ENCODE data around the gene TPSAB1.
A peak's percentile ranks its signal among the peaks of the same experiment; 100 is the strongest.
"Not testable (repeated sequence)": the region's sequence is repeated elsewhere in the genome, so short reads cannot be mapped to it uniquely, and the experiment has no call there.

TPSAB1 gene

GRCh38 chr16:1240436-1240835 is at the start of gene TPSAB1:
Gene TPSAB1 (plus strand): TSS chr16:1240705. CDS start chr16:1240939, 234 bp downstream.
- H3K36me3 ChIP-seq (ENCODE audit: control insufficient read depth, insufficient read depth, low read length); H3K27me3 ChIP-seq (ENCODE audit: control insufficient read depth, insufficient read depth, low read length); H3K9ac ChIP-seq (ENCODE audit: low read depth, low read length); H3K9me3 ChIP-seq (ENCODE audit: control insufficient read depth, insufficient read depth, low read length); H3K4me1 ChIP-seq (ENCODE audit: control insufficient read depth, insufficient read depth, low read length); H3K27ac ChIP-seq (ENCODE audit: low read depth, low read length); H3K4me3 ChIP-seq (ENCODE audit: low read depth, low read length): not testable (repeated sequence)

- H3K36me3 ChIP-seq (ENCODE audit: control insufficient read depth, insufficient read depth, low read length); H3K9me3 ChIP-seq (ENCODE audit: control insufficient read depth, insufficient read depth, low read length); H3K4me3 ChIP-seq (ENCODE audit: low read depth, low read length); H3K27me3 ChIP-seq (ENCODE audit: control insufficient read depth, insufficient read depth, low read length); H3K4me1 ChIP-seq (ENCODE audit: control insufficient read depth, insufficient read depth, low read length); H3K27ac ChIP-seq (ENCODE audit: low read depth, low read length); H3K9ac ChIP-seq (ENCODE audit: low read depth, low read length): not testable (repeated sequence)
Observed at GRCh38 chr16:1190789-1191188, 49.7 kb upstream of the TPSAB1 start.

- Histone ChIP-seq H3K36me3 (ENCODE audit: control insufficient read depth, insufficient read depth, low read length) (no peaks in the 10 kb centered on the region), H3K9ac (ENCODE audit: low read depth, low read length) (no peak overlapping the region; the same call in 1 of the 2 replicates), H3K9me3 (ENCODE audit: control insufficient read depth, insufficient read depth, low read length) (no peaks in the 10 kb centered on the region), H3K4me1 (ENCODE audit: control insufficient read depth, insufficient read depth, low read length) (no peaks in the 10 kb centered on the region; the same call in 1 of the 2 replicates), H3K27ac (ENCODE audit: low read depth, low read length) (peak overlapping the region; percentile 18), H3K4me3 (ENCODE audit: low read depth, low read length) (no peak overlapping the region), H3K27me3 (ENCODE audit: control insufficient read depth, insufficient read depth, low read length) (no peaks in the 10 kb centered on the region)
Observed at GRCh38 chr16:1192384-1193073, 48.0 kb upstream of the TPSAB1 start.

- H3K27ac ChIP-seq (ENCODE audit: low read depth, low read length): no peak overlapping the region
- no peak overlapping the region for H3K4me3 ChIP-seq (ENCODE audit: low read depth, low read length)
- no peaks in the 10 kb centered on the region for H3K9me3 ChIP-seq (ENCODE audit: control insufficient read depth, insufficient read depth, low read length)
- no peaks in the 10 kb centered on the region for H3K36me3 ChIP-seq (ENCODE audit: control insufficient read depth, insufficient read depth, low read length)
- H3K27me3 ChIP-seq (ENCODE audit: control insufficient read depth, insufficient read depth, low read length): no peaks in the 10 kb centered on the region
- H3K4me1 ChIP-seq (ENCODE audit: control insufficient read depth, insufficient read depth, low read length): no peaks in the 10 kb centered on the region; the same call in 1 of the 2 replicates
- no peak overlapping the region for H3K9ac ChIP-seq (ENCODE audit: low read depth, low read length)
Observed at GRCh38 chr16:1193143-1193824, 47.2 kb upstream of the TPSAB1 start.

GRCh38 chr16:1193825-1194581 is 46.5 kb upstream of the TPSAB1 start:
- Histone ChIP-seq H3K27ac (ENCODE audit: low read depth, low read length) (no peak overlapping the region), H3K27me3 (ENCODE audit: control insufficient read depth, insufficient read depth, low read length) (no peaks in the 10 kb centered on the region), H3K9ac (ENCODE audit: low read depth, low read length) (no peak overlapping the region), H3K4me3 (ENCODE audit: low read depth, low read length) (no peak overlapping the region), H3K36me3 (ENCODE audit: control insufficient read depth, insufficient read depth, low read length) (no peaks in the 10 kb centered on the region), H3K9me3 (ENCODE audit: control insufficient read depth, insufficient read depth, low read length) (no peaks in the 10 kb centered on the region), H3K4me1 (ENCODE audit: control insufficient read depth, insufficient read depth, low read length) (no peaks in the 10 kb centered on the region; the same call in 1 of the 2 replicates)

GRCh38 chr16:1194665-1195392 is 45.7 kb upstream of the TPSAB1 start:
- H3K27ac ChIP-seq (ENCODE audit: low read depth, low read length): no peak overlapping the region

GRCh38 chr16:1195393-1195666 is 45.2 kb upstream of the TPSAB1 start:
- no peak overlapping the region for H3K27ac ChIP-seq (ENCODE audit: low read depth, low read length)
- no peaks in the 10 kb centered on the region for H3K27me3 ChIP-seq (ENCODE audit: control insufficient read depth, insufficient read depth, low read length)
- no peaks in the 10 kb centered on the region; the same call in 1 of the 2 replicates for H3K4me1 ChIP-seq (ENCODE audit: control insufficient read depth, insufficient read depth, low read length)
- H3K9ac ChIP-seq (ENCODE audit: low read depth, low read length): no peak overlapping the region
- H3K9me3 ChIP-seq (ENCODE audit: control insufficient read depth, insufficient read depth, low read length): no peaks in the 10 kb centered on the region
- H3K36me3 ChIP-seq (ENCODE audit: control insufficient read depth, insufficient read depth, low read length): peaks cover 4% of the 10 kb centered on the region
- no peak overlapping the region for H3K4me3 ChIP-seq (ENCODE audit: low read depth, low read length)

More at GRCh38 chr16:1194665-1195392, 45.7 kb upstream of the TPSAB1 start:
- no peaks in the 10 kb centered on the region for H3K27me3 ChIP-seq (ENCODE audit: control insufficient read depth, insufficient read depth, low read length)
- no peaks in the 10 kb centered on the region for H3K36me3 ChIP-seq (ENCODE audit: control insufficient read depth, insufficient read depth, low read length)
- H3K9ac ChIP-seq (ENCODE audit: low read depth, low read length): no peak overlapping the region
- H3K4me3 ChIP-seq (ENCODE audit: low read depth, low read length): no peak overlapping the region
- no peaks in the 10 kb centered on the region for H3K9me3 ChIP-seq (ENCODE audit: control insufficient read depth, insufficient read depth, low read length)
- no peaks in the 10 kb centered on the region; the same call in 1 of the 2 replicates for H3K4me1 ChIP-seq (ENCODE audit: control insufficient read depth, insufficient read depth, low read length)

- no peaks in the 10 kb centered on the region for H3K27me3 ChIP-seq (ENCODE audit: control insufficient read depth, insufficient read depth, low read length)
- peaks cover 10% of the 10 kb centered on the region for H3K36me3 ChIP-seq (ENCODE audit: control insufficient read depth, insufficient read depth, low read length)
Observed at GRCh38 chr16:1196494-1196893, 44.0 kb upstream of the TPSAB1 start.

GRCh38 chr16:1197237-1197866 is 43.2 kb upstream of the TPSAB1 start:
- Histone ChIP-seq H3K27me3 (ENCODE audit: control insufficient read depth, insufficient read depth, low read length) (no peaks in the 10 kb centered on the region), H3K4me3 (ENCODE audit: low read depth, low read length) (no peak overlapping the region), H3K27ac (ENCODE audit: low read depth, low read length) (no peak overlapping the region), H3K4me1 (ENCODE audit: control insufficient read depth, insufficient read depth, low read length) (no peaks in the 10 kb centered on the region; the same call in 1 of the 2 replicates), H3K36me3 (ENCODE audit: control insufficient read depth, insufficient read depth, low read length) (peaks cover 16% of the 10 kb centered on the region), H3K9me3 (ENCODE audit: control insufficient read depth, insufficient read depth, low read length) (no peaks in the 10 kb centered on the region), H3K9ac (ENCODE audit: low read depth, low read length) (no peak overlapping the region)

More at GRCh38 chr16:1196494-1196893, 44.0 kb upstream of the TPSAB1 start:
- Histone ChIP-seq H3K4me1 (ENCODE audit: control insufficient read depth, insufficient read depth, low read length) (no peaks in the 10 kb centered on the region; the same call in 1 of the 2 replicates), H3K9ac (ENCODE audit: low read depth, low read length) (no peak overlapping the region), H3K4me3 (ENCODE audit: low read depth, low read length) (no peak overlapping the region), H3K9me3 (ENCODE audit: control insufficient read depth, insufficient read depth, low read length) (no peaks in the 10 kb centered on the region), H3K27ac (ENCODE audit: low read depth, low read length) (no peak overlapping the region)

GRCh38 chr16:1198194-1198593 is 42.3 kb upstream of the TPSAB1 start:
- Histone ChIP-seq H3K27me3 (ENCODE audit: control insufficient read depth, insufficient read depth, low read length) (no peaks in the 10 kb centered on the region), H3K4me3 (ENCODE audit: low read depth, low read length) (no peak overlapping the region), H3K27ac (ENCODE audit: low read depth, low read length) (no peak overlapping the region), H3K9ac (ENCODE audit: low read depth, low read length) (no peak overlapping the region), H3K9me3 (ENCODE audit: control insufficient read depth, insufficient read depth, low read length) (no peaks in the 10 kb centered on the region), H3K4me1 (ENCODE audit: control insufficient read depth, insufficient read depth, low read length) (no peaks in the 10 kb centered on the region), H3K36me3 (ENCODE audit: control insufficient read depth, insufficient read depth, low read length) (peaks cover 18% of the 10 kb centered on the region)
